ENCODE results near the gene GAN. TPM values are rescaled to one million over a fixed set of nuclear protein-coding genes. Genes with fewer than 3 reads are reported as not detected.

The GAN gene
- total RNA-seq, 1 experiment from 2014 or later = 22.5 TPM

- ATAC-seq = peak; percentile 57
- H4K20me1 ChIP-seq (ENCODE audit: insufficient read depth) = no peaks in the 10 kb centered on the region
- intact Hi-C loops (cut with micrococcal nuclease) = no loop called here
Measured at GRCh38 chr16:81350306-81350615, 35.5 kb downstream of the GAN start.

More at GRCh38 chr16:81350306-81350615, 35.5 kb downstream of the GAN start:
- Histone ChIP-seq H3K27me3 (ENCODE audit: insufficient read depth, low read length) (no peaks in the 10 kb centered on the region), H3K79me2 (ENCODE audit: insufficient read depth, low read length) (peaks cover 20% of the 10 kb centered on the region; the same call in 1 of the 2 replicates), H3K36me3 (ENCODE audit: control insufficient read depth in 1 of 2, insufficient read depth in 2 of 2, low read length in 2 of 2) (peaks cover 0 to 2% of the 10 kb centered on the region in 2 experiments; a peak in 1 of 4 replicates), H3K4me1 (ENCODE audit: control insufficient read depth in 1 of 2, insufficient read depth in 2 of 2, low read length in 2 of 2) (no peaks in the 10 kb centered on the region), H3K4me2 (ENCODE audit: low read length) (no peak overlapping the region), H3K27ac (ENCODE audit: low read depth, low read length) (no peak overlapping the region), H3K9me2 (ENCODE audit: insufficient read depth) (no peaks in the 10 kb centered on the region), H2AFZ (ENCODE audit: low read depth, low read length, poor library complexity, severe bottlenecking) (no peak overlapping the region), H3K9ac (ENCODE audit: low read length) (no peak overlapping the region), H3K9me3 (ENCODE audit: control insufficient read depth in 1 of 2, insufficient read depth in 1 of 2, low read depth in 1 of 2, low read length in 2 of 2) (peaks cover 21 to 23% of the 10 kb centered on the region in 2 experiments; a peak in 3 of 4 replicates), H3K4me3 (replicated peaks in 1 of 2; ENCODE audit: low read depth in 1 of 2, low read length in 2 of 2) (no peak overlapping the region)
- ChIA-PET RAD21 (ENCODE audit: low non-redundant PET in 1 of 2, low total read pairs in 2 of 2, uncharacterized antibody in 2 of 2, unreplicated experiment in 2 of 2) (no interaction called here), CTCF (no interaction called here), POLR2A (no interaction called here)
- no peak for DNase-seq (ENCODE audit: low read depth, low spot score)
- no peak for TF ChIP-seq SRF (IDR thresholded peaks at IDR 0.05; ENCODE audit: low read depth)
- no peak for TF ChIP-seq ZNF274 (IDR thresholded peaks at IDR 0.05; ENCODE audit: low read depth, low read length)
- peak; percentile 37 for TF ChIP-seq RAD21 (IDR thresholded peaks at IDR 0.05; ENCODE audit: low read depth)
- no peak for TF ChIP-seq REST (IDR thresholded peaks at IDR 0.05; ENCODE audit: low read depth)
- TF ChIP-seq CTCF (IDR thresholded peaks at IDR 0.05 in 2 of 3, conservative IDR thresholded peaks at IDR 0.05 in 1 of 3; ENCODE audit: borderline replicate concordance in 1 of 3, insufficient read depth in 1 of 3, low read depth in 2 of 3, low read length in 2 of 3) = peak in 2 of 3 experiments; percentile 15 to 31; a peak in 1 of 6 replicates
- no TSS peak for BruUV-seq (replicated peaks)

Measured in HCT116 (cell line).